GM04503 (cell line): ENCODE measurements around the gene NUDT15.
"Not testable (repeated sequence)": the region's sequence is repeated elsewhere in the genome, so short reads cannot be mapped to it uniquely, and the experiment has no call there.

Experiments
- DNase-seq: peaks from one replicate; pipeline ENCODE4 v3.0.0-alpha.2; 2012; ENCODE audit warnings: low read depth

The NUDT15 gene

GRCh38 chr13:48042894-48043293, 5.4 kb downstream of the NUDT15 start:
- DNase-seq = no peak

- DNase-seq = peak; percentile 50
These were observed 6.4 kb downstream of the NUDT15 start for GRCh38 chr13:48043789-48044503.

GRCh38 chr13:48050550-48050949, 13.0 kb downstream of the NUDT15 start:
- no peak for DNase-seq

GRCh38 chr13:48054601-48055000, 17.1 kb downstream of the NUDT15 start:
- no peak for DNase-seq

- DNase-seq = no peak
These were observed 18.2 kb downstream of the NUDT15 start for GRCh38 chr13:48055712-48056111.

- DNase-seq = not testable (repeated sequence)
These were observed 21.0 kb downstream of the NUDT15 start for GRCh38 chr13:48058536-48058935.

- not testable (repeated sequence) for DNase-seq
These were observed 22.4 kb downstream of the NUDT15 start for GRCh38 chr13:48059951-48060350.

- DNase-seq = no peak
These were observed 28.9 kb downstream of the NUDT15 start for GRCh38 chr13:48066310-48066989.

GRCh38 chr13:48068036-48068435, 30.5 kb downstream of the NUDT15 start:
- DNase-seq = no peak

GRCh38 chr13:48068952-48069351, 31.4 kb downstream of the NUDT15 start:
- DNase-seq = no peak

GRCh38 chr13:48069573-48069972, 32.0 kb downstream of the NUDT15 start:
- no peak for DNase-seq

GRCh38 chr13:48070942-48071341, 33.4 kb downstream of the NUDT15 start:
- DNase-seq = no peak

GRCh38 chr13:48072304-48072703, 34.8 kb downstream of the NUDT15 start:
- no peak for DNase-seq

- no peak for DNase-seq
These were observed 35.3 kb downstream of the NUDT15 start for GRCh38 chr13:48072787-48073186.

- DNase-seq = no peak
These were observed 36.5 kb downstream of the NUDT15 start for GRCh38 chr13:48074006-48074405.

GRCh38 chr13:48078251-48078656, 40.7 kb downstream of the NUDT15 start:
- no peak for DNase-seq

- no peak for DNase-seq
These were observed 44.2 kb downstream of the NUDT15 start for GRCh38 chr13:48081739-48082138.

- DNase-seq = no peak
These were observed 48.7 kb downstream of the NUDT15 start for GRCh38 chr13:48086272-48086671.

- no peak for DNase-seq
These were observed 56.1 kb downstream of the NUDT15 start for GRCh38 chr13:48093588-48093987.

- DNase-seq = no peak
These were observed 56.9 kb downstream of the NUDT15 start for GRCh38 chr13:48094404-48094780.

GRCh38 chr13:48094781-48095502, 57.4 kb downstream of the NUDT15 start, which contains the start of gene MED4:
TSS of gene MED4 (minus strand) at chr13:48095104. CDS start at chr13:48095078, 26 bp downstream.
- DNase-seq = peak; percentile 64

GRCh38 chr13:48096670-48097069, 59.1 kb downstream of the NUDT15 start:
- DNase-seq = no peak
